ENCODE data around the gene PIGK.

- no peak for TF ChIP-seq ZFP30 (CRISPR knock-in tag; IDR thresholded peaks at IDR 0.05)
- TF ChIP-seq TSHZ2 (CRISPR knock-in tag; IDR thresholded peaks at IDR 0.05), result no peak
- TF ChIP-seq ESRRG (CRISPR knock-in tag; IDR thresholded peaks at IDR 0.05), result no peak
- TF ChIP-seq PATZ1 (CRISPR knock-in tag; IDR thresholded peaks at IDR 0.05; ENCODE audit: borderline replicate concordance), result no peak
- no peak for TF ChIP-seq SNAI2 (CRISPR knock-in tag; IDR thresholded peaks at IDR 0.05)
- TF ChIP-seq PPARA (CRISPR knock-in tag; IDR thresholded peaks at IDR 0.05; ENCODE audit: borderline replicate concordance), result no peak
- no peak for TF ChIP-seq CREB5 (CRISPR knock-in tag; IDR thresholded peaks at IDR 0.05; ENCODE audit: low read depth)
- TF ChIP-seq RARB (CRISPR knock-in tag; IDR thresholded peaks at IDR 0.05), result no peak
Measured at GRCh38 chr1:77234096-77234495, 14.9 kb upstream of the PIGK start.

Measured in SK-N-SH treated with all-trans-retinoic acid at 6 μM for 48 hours (cell line).